Measurements from ENCODE around the gene PCDHB4. TPM values are rescaled to one million over a fixed set of nuclear protein-coding genes. Genes with fewer than 3 reads are reported as not detected.
"Not testable (repeated sequence)": the region's sequence is repeated elsewhere in the genome, so short reads cannot be mapped to it uniquely, and the experiment has no call there.

The PCDHB4 gene
- total RNA-seq, 3 donors from 2014 or later (not counting 1 experiment from before 2014, with no cell fraction given) = not detected

DNA sequence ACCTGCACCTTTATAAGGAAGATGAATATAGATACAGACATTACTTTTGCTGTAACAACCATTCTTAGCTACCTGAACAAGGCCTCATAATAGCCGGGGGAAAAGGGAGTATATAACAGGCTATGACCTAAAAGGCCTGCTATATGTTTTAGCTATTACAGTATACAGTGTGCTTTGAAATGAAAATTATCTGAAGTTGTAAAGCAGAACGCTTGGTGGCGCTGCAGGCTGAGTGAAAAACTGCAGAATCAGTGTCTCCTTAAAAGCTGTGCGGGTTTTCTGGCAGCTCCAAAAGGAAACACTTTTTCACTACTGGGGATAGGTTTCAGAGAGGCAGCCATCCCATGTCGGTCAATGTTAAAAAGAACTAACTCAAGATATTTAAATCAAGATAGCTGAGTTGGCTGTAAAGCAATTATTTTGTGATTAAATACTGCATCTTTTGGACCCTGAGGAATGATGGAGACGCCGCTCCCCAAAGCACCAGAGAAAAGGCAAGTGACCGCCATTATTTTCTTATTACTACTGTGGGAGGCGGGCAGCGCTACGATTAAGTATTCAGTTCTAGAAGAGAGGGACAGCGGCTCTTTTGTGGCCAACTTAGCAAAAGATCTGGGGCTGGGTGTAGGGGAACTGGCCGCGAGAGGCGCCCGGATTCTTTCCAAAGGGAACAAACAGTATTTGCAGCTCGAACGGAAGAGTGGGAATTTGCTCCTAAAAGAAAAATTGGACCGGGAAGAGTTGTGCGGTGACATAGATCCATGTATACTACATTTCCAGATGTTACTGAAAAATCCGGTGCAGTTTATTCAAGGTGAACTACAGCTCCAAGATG lies 34.1 kb downstream of the PCDHB4 start:
- no peaks in the 10 kb centered on the region for H3K4me1 ChIP-seq (ENCODE audit: control insufficient read depth, insufficient read depth, low read length)
- H3K27me3 ChIP-seq (ENCODE audit: control insufficient read depth, insufficient read depth, low read length) = peaks cover 6% of the 10 kb centered on the region
- intact Hi-C loops (cut with micrococcal nuclease) = no loop called here
- H3K4me3 ChIP-seq (ENCODE audit: low read length) = no peak overlapping the region
- 38% methylated on average over 20 of the region's 21 CpGs for WGBS (ENCODE audit: insufficient coverage)
- H3K27ac ChIP-seq (ENCODE audit: low read length) = no peak overlapping the region
- H3K9me3 ChIP-seq (ENCODE audit: control insufficient read depth, insufficient read depth, low read length) = peaks cover 16% of the 10 kb centered on the region
- peaks cover 0 to 19% of the 10 kb centered on the region in 2 donors for H3K27me3 Mint-ChIP-seq (ENCODE audit: low read depth in 2 of 2)
- H3K4me1 Mint-ChIP-seq = no peaks in the 10 kb centered on the region
- peaks cover 5 to 6% of the 10 kb centered on the region in 2 donors for H3K9me3 Mint-ChIP-seq
- no peak for DNase-seq
- peaks cover 24% of the 10 kb centered on the region for H3K36me3 Mint-ChIP-seq
- H3K27ac Mint-ChIP-seq = no peak overlapping the region
- no peaks in the 10 kb centered on the region for H3K36me3 ChIP-seq (ENCODE audit: control insufficient read depth, insufficient read depth, low read length)
- TF ChIP-seq, protein P1, sequence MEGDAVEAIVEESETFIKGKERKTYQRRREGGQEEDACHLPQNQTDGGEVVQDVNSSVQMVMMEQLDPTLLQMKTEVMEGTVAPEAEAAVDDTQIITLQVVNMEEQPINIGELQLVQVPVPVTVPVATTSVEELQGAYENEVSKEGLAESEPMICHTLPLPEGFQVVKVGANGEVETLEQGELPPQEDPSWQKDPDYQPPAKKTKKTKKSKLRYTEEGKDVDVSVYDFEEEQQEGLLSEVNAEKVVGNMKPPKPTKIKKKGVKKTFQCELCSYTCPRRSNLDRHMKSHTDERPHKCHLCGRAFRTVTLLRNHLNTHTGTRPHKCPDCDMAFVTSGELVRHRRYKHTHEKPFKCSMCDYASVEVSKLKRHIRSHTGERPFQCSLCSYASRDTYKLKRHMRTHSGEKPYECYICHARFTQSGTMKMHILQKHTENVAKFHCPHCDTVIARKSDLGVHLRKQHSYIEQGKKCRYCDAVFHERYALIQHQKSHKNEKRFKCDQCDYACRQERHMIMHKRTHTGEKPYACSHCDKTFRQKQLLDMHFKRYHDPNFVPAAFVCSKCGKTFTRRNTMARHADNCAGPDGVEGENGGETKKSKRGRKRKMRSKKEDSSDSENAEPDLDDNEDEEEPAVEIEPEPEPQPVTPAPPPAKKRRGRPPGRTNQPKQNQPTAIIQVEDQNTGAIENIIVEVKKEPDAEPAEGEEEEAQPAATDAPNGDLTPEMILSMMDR (IDR thresholded peaks at IDR 0.05) = no peak
- ATAC-seq = no peak
- no peak overlapping the region for H3K4me3 Mint-ChIP-seq

DNA sequence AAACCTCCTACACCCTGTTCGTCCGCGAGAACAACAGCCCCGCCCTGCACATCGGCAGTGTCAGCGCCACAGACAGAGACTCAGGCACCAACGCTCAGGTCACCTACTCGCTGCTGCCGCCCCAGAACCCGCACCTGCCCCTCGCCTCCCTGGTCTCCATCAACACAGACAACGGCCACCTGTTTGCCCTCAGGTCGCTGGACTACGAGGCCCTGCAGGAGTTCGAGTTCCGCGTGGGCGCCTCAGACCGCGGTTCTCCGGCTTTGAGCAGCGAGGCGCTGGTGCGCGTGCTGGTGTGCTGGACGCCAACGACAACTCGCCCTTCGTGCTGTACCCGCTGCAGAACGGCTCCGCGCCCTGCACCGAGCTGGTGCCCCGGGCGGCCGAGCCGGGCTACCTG lies 35.7 kb downstream of the PCDHB4 start:
- intact Hi-C loops (cut with micrococcal nuclease); H3K36me3 ChIP-seq (ENCODE audit: control insufficient read depth, insufficient read depth, low read length); ATAC-seq; H3K27me3 ChIP-seq (ENCODE audit: control insufficient read depth, insufficient read depth, low read length); H3K27ac Mint-ChIP-seq; H3K4me1 ChIP-seq (ENCODE audit: control insufficient read depth, insufficient read depth, low read length); H3K4me1 Mint-ChIP-seq; H3K4me3 Mint-ChIP-seq; H3K4me3 ChIP-seq (ENCODE audit: low read length); H3K27ac ChIP-seq (ENCODE audit: low read length); DNase-seq; H3K9me3 Mint-ChIP-seq: not testable (repeated sequence)
- Mint-ChIP-seq H3K27me3 (ENCODE audit: low read depth in 2 of 2) (peaks cover 0 to 16% of the 10 kb centered on the region in 2 donors), H3K36me3 (peaks cover 24% of the 10 kb centered on the region)
- 41% methylated on average over 29 of the region's 38 CpGs for WGBS (ENCODE audit: insufficient coverage)
- peaks cover 12% of the 10 kb centered on the region for H3K9me3 ChIP-seq (ENCODE audit: control insufficient read depth, insufficient read depth, low read length)

DNA sequence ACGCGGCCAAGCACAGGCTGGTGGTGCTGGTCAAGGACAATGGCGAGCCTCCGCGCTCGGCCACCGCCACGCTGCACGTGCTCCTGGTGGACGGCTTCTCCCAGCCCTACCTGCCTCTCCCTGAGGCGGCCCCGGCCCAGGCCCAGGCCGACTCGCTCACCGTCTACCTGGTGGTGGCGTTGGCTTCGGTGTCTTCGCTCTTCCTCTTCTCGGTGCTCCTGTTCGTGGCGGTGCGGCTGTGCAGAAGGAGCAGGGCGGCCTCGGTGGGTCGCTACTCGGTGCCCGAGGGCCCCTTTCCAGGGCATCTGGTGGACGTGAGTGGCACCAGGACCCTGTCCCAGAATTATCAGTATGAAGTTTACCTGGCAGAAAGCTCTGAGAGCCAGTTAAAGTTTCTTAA lies 36.3 kb downstream of the PCDHB4 start:
- ATAC-seq; H3K4me3 Mint-ChIP-seq; H3K4me1 Mint-ChIP-seq; H3K9me3 Mint-ChIP-seq; H3K27ac Mint-ChIP-seq; H3K27me3 ChIP-seq (ENCODE audit: control insufficient read depth, insufficient read depth, low read length); intact Hi-C loops (cut with micrococcal nuclease); H3K4me3 ChIP-seq (ENCODE audit: low read length); DNase-seq; H3K36me3 ChIP-seq (ENCODE audit: control insufficient read depth, insufficient read depth, low read length); H3K27ac ChIP-seq (ENCODE audit: low read length); H3K4me1 ChIP-seq (ENCODE audit: control insufficient read depth, insufficient read depth, low read length): not testable (repeated sequence)
- H3K36me3 Mint-ChIP-seq = peaks cover 22% of the 10 kb centered on the region
- WGBS (ENCODE audit: insufficient coverage) = 45% methylated on average over 19 of the region's 28 CpGs
- H3K27me3 Mint-ChIP-seq (ENCODE audit: low read depth in 2 of 2) = peaks cover 0 to 15% of the 10 kb centered on the region in 2 donors
- H3K9me3 ChIP-seq (ENCODE audit: control insufficient read depth, insufficient read depth, low read length) = peaks cover 12% of the 10 kb centered on the region

DNA sequence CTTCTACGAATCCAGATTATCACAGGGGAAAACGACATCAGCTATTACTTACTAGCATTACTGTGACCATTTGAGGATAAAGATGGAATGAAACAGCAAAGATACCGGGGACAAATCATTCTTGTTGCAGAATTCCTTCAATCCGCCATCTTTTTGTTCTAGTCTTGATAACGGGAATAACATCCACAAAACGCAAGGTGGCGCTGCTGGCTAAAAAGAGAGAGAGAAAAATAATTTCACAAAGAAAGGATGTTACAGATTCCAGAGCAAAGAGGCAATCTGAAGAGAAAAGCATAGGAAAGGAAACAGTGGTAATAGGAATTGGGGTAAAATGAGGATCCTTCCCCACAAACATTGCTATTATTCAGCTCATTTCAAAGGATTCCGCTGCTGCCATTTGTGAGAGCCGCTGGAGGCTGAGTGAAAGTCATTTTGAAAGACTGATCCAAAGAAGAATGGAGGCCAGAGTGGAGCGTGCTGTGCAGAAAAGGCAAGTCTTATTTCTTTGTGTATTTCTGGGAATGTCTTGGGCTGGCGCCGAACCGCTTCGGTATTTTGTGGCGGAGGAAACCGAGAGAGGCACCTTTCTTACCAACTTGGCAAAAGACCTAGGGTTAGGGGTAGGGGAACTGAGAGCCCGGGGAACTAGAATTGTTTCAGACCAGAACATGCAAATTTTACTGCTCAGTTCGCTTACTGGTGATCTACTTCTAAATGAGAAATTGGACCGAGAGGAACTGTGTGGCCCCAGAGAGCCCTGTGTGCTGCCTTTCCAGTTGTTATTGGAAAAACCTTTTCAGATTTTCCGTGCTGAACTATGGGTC lies 51.0 kb downstream of the PCDHB4 start, which contains the start of gene PCDHB7:
TSS of gene PCDHB7 (plus strand) at position 264 of the 824 bp plus-strand sequence. CDS start at position 456, 192 bp downstream.
- H3K27ac Mint-ChIP-seq = no peak within 1 kb of the TSS
- Histone ChIP-seq H3K4me1 (ENCODE audit: control insufficient read depth, insufficient read depth, low read length) (no peaks in the 10 kb centered on the region), H3K27me3 (ENCODE audit: control insufficient read depth, insufficient read depth, low read length) (no peaks in the 10 kb centered on the region), H3K4me3 (ENCODE audit: low read length) (no peak within 1 kb of the TSS), H3K9me3 (ENCODE audit: control insufficient read depth, insufficient read depth, low read length) (peaks cover 6% of the 10 kb centered on the region), H3K36me3 (ENCODE audit: control insufficient read depth, insufficient read depth, low read length) (no peaks in the 10 kb centered on the region), H3K27ac (ENCODE audit: low read length) (no peak within 1 kb of the TSS)
- TF ChIP-seq, protein P1 (IDR thresholded peaks at IDR 0.05) = no peak
- no peak within 1 kb of the TSS for H3K4me3 Mint-ChIP-seq
- H3K36me3 Mint-ChIP-seq = no peaks in the 10 kb centered on the region
- peaks cover 0 to 11% of the 10 kb centered on the region in 2 donors for H3K27me3 Mint-ChIP-seq (ENCODE audit: low read depth in 2 of 2)
- H3K9me3 Mint-ChIP-seq = peaks cover 2 to 9% of the 10 kb centered on the region in 2 donors
- DNase-seq (peak in 1 of 2 donors; percentile 48), ATAC-seq (no peak)
- no peaks in the 10 kb centered on the region for H3K4me1 Mint-ChIP-seq
- 40% methylated on average over 19 of the region's 20 CpGs for WGBS (ENCODE audit: insufficient coverage)
- intact Hi-C loops (cut with micrococcal nuclease) = no loop called here

GRCh38 chr5:141174291-141175104 lies 52.9 kb downstream of the PCDHB4 start:
- H3K27ac ChIP-seq (ENCODE audit: low read length); H3K27me3 ChIP-seq (ENCODE audit: control insufficient read depth, insufficient read depth, low read length); H3K4me3 Mint-ChIP-seq; H3K9me3 Mint-ChIP-seq; H3K4me3 ChIP-seq (ENCODE audit: low read length); H3K4me1 Mint-ChIP-seq; H3K9me3 ChIP-seq (ENCODE audit: control insufficient read depth, insufficient read depth, low read length); H3K27ac Mint-ChIP-seq; H3K36me3 ChIP-seq (ENCODE audit: control insufficient read depth, insufficient read depth, low read length); DNase-seq; ATAC-seq; intact Hi-C loops (cut with micrococcal nuclease); H3K36me3 Mint-ChIP-seq; H3K4me1 ChIP-seq (ENCODE audit: control insufficient read depth, insufficient read depth, low read length): not testable (repeated sequence)
- peaks cover 0 to 11% of the 10 kb centered on the region in 2 donors for H3K27me3 Mint-ChIP-seq (ENCODE audit: low read depth in 2 of 2)
- WGBS (ENCODE audit: insufficient coverage) = 50% methylated on average over 77 of the region's 79 CpGs
